Measurements from ENCODE around the gene TSSK1B.
"Not testable (repeated sequence)": the region's sequence is repeated elsewhere in the genome, so short reads cannot be mapped to it uniquely, and the experiment has no call there.

TSSK1B gene

GRCh38 chr5:113397986-113398385 is 36.8 kb downstream of the TSSK1B start:
- DNase-seq (ENCODE audit: low read depth) = not testable (repeated sequence)

- no peak for DNase-seq (ENCODE audit: low read depth)
Measured at GRCh38 chr5:113397046-113397445, 37.7 kb downstream of the TSSK1B start.

GRCh38 chr5:113394658-113395057 is 40.1 kb downstream of the TSSK1B start:
- no peak for DNase-seq (ENCODE audit: low read depth)

GRCh38 chr5:113390224-113390623 is 44.6 kb downstream of the TSSK1B start:
- DNase-seq (ENCODE audit: low read depth) = no peak

DNA sequence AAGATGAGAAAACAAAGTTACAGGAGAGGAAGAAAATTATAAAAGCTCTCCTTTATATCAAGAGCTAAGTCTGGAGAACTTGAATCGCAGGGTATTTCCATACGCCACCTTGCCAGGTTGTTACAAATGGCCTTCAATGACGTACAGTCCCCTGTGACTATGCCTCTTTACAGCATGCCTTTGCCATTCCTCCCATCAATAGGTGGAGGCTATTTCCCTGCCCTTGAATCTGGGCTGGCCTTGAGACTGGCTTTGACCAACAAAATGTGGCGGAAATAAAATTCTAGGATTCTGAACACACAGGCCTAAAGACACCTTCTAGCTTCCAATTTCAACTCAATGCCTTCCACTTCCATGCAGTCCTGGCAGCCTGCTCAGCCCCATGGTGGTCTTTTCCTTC is 45.7 kb downstream of the TSSK1B start:
- no peak for DNase-seq (ENCODE audit: low read depth)

GRCh38 chr5:113387844-113388243 is 46.9 kb downstream of the TSSK1B start:
- DNase-seq (ENCODE audit: low read depth) = no peak

DNA sequence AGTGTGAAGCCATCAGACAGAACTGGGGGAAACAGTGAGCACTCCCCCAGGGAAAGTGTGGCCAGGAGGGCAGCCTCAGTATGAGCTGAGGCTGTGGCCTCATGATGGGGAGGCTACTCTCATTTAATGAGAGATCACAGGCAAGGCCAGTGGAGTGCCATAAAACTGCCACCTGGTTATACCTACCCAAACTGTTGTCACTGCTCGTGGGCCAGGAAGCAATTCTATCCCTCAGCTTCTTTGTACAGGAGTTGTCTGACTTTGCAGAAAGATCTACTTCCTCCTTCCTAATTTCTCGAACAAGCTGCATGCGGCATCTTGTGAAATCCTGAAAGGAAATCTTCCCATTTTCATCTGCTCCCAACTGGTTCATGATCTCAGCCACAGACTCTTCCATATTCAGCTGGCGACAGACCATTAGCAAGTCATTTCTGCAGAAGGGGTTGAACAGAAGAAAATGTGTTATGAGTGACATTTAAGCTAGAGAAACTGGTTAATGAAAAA is 50.0 kb downstream of the TSSK1B start:
- no peak for DNase-seq (ENCODE audit: low read depth)

- no peak for DNase-seq (ENCODE audit: low read depth)
Measured at GRCh38 chr5:113382731-113383130, 52.1 kb downstream of the TSSK1B start.
